K562 (cell line): ENCODE data around the gene ALKBH4. TPM values are rescaled to one million over a fixed set of nuclear protein-coding genes. Genes with fewer than 3 reads are reported as not detected.
A peak's percentile ranks its signal among the peaks of the same experiment; 100 is the strongest.

Source experiments
- FOSL1 ChIP-seq: fragments of 200-800 bp; sonication (Bioruptor generic); conservative IDR thresholded peaks from 2 replicates; pipeline ENCODE4 v1.6.1; 2016; ENCODE audit warnings: missing genetic modification characterization, missing compliant biosample characterization
- GABPB2 ChIP-seq: fragments of 250-450 bp; sonication (Bioruptor Pico); conservative IDR thresholded peaks from 2 replicates; pipeline ENCODE4 v1.5.1; 2021; ENCODE audit warnings: mild to moderate bottlenecking
- GTF2A2 ChIP-seq: IDR thresholded peaks from 2 replicates; pipeline ENCODE4 v1.6.1; 2016; ENCODE audit warnings: mild to moderate bottlenecking, missing genetic modification characterization, missing compliant biosample characterization
- HMG20B ChIP-seq: fragments of 250-450 bp; sonication (Bioruptor Pico); IDR thresholded peaks from 2 replicates; pipeline ENCODE4 v1.5.0; 2021; ENCODE audit warnings: mild to moderate bottlenecking
- JUND ChIP-seq, 2 experiments: IDR thresholded peaks; 2 replicates in 1 of 2; 3 replicates in 1 of 2; pipeline ENCODE4 v1.6.1; 2011; ENCODE audit warnings: borderline replicate concordance in 2 of 2, low read depth in 2 of 2, low read length in 2 of 2, improper control_type of control experiment in 1 of 2, missing biosample characterization in 1 of 2, missing genetic modification characterization in 1 of 2, missing genetic modification reagents in 1 of 2
- KHSRP ChIP-seq: fragments of 450-650 bp; IDR thresholded peaks from 2 replicates; pipeline ENCODE4 v1.6.1; 2017
- POLR2A ChIP-seq: fragments of 450-650 bp; conservative IDR thresholded peaks from 2 replicates; pipeline ENCODE4 v1.6.1; 2016
- SMARCA4 ChIP-seq: fragments of 450-650 bp; IDR thresholded peaks from 2 replicates; pipeline ENCODE4 v1.6.1; 2016
- SMARCA5 ChIP-seq: fragments of 450-650 bp; IDR thresholded peaks from 2 replicates; pipeline ENCODE4 v1.6.1; 2016
- STAT6 ChIP-seq: sonication (generic); formaldehyde crosslinking; IDR thresholded peaks from 2 replicates; pipeline ENCODE4 v1.8.1; 2023; ENCODE audit warnings: mild to moderate bottlenecking, missing genetic modification reagents
- TAF9B ChIP-seq: fragments of 450-650 bp; IDR thresholded peaks from 2 replicates; pipeline ENCODE4 v1.6.1; 2018; ENCODE audit warnings: mild to moderate bottlenecking; ENCODE audit not compliant: partially characterized antibody
- ZBTB7A ChIP-seq: IDR thresholded peaks from 2 replicates; pipeline ENCODE4 v1.6.1; 2011; ENCODE audit warnings: low read depth, mild to moderate bottlenecking, low read length, moderate library complexity, borderline replicate concordance; ENCODE audit not compliant: control insufficient read depth
- ZNF398 ChIP-seq: fragments of 250-450 bp; sonication (Bioruptor Pico); IDR thresholded peaks from 2 replicates; pipeline ENCODE4 v1.8.0; 2021; ENCODE audit warnings: moderate library complexity, mild to moderate bottlenecking, inconsistent platforms
- polyA plus RNA-seq, 8 experiments: library from polyadenylated mRNA; depleted of rRNA in 4 of 8; stranded (reverse) in 5 of 8; unstranded in 3 of 8; fragments of >200 nt; fragmentation: Nextera tagmentation in 2 of 8; fragmentation: Illumina TruSeq in 1 of 8; extraction: Ambion mirVana in 2 of 8; extraction: Trizol in 1 of 8; gene quantifications; 2 replicates each; pipeline versions ENCODE4 v1.2.1 to v1.2.3, GENCODE V29; 2011 to 2014; ENCODE audit warnings: inconsistent platforms in 1 of 8, missing spikeins in 1 of 8
- total RNA-seq, 7 experiments: library from RNA; depleted of rRNA in 6 of 7; stranded (reverse); fragments of >200 nt in 6 of 7; fragmentation: Illumina TruSeq in 2 of 7; extraction: Trizol in 2 of 7; gene quantifications; 2 replicates each; pipeline versions ENCODE4 v1.2.1 to v1.2.3, GENCODE V29; 2011 to 2021; ENCODE audit warnings: low replicate concordance in 1 of 7
- TF ChIP-seq, protein P1 (sequence below): sonication (generic); formaldehyde crosslinking; IDR thresholded peaks from 2 replicates; pipeline ENCODE4 v1.4.0; 2020; ENCODE audit warnings: mild to moderate bottlenecking, missing genetic modification reagents
- TF ChIP-seq, protein P2 (sequence below): fragments of 450-650 bp; IDR thresholded peaks from 2 replicates; pipeline ENCODE4 v1.6.1; 2016; ENCODE audit warnings: missing biosample characterization, missing genetic modification characterization
- TF ChIP-seq, protein P3 (sequence below), 2 experiments: IDR thresholded peaks; 2 replicates each; pipeline ENCODE4 v1.6.1; 2011; ENCODE audit warnings: borderline replicate concordance in 1 of 2, control low read depth in 1 of 2, low read depth in 1 of 2, low read length in 1 of 2, mild to moderate bottlenecking in 1 of 2, mixed read lengths in 1 of 2, moderate library complexity in 1 of 2; ENCODE audit not compliant: insufficient read depth in 1 of 2, insufficient read length in 1 of 2, poor library complexity in 1 of 2, severe bottlenecking in 1 of 2; ENCODE audit errors: extremely low read depth in 1 of 2
- TF ChIP-seq, protein P4 (sequence below): fragments of 450-650 bp; IDR thresholded peaks from 2 replicates; pipeline ENCODE4 v1.6.1; 2016

The ALKBH4 gene
- total and polyA plus RNA-seq, 9 of the 15 experiments (the other 6 are each of a cell fraction or from before 2014, with no cell fraction given): 4.6 to 21.4 (median 11.8) TPM

- peak; percentile 92 for TF ChIP-seq FOSL1
- TF ChIP-seq, protein P1, sequence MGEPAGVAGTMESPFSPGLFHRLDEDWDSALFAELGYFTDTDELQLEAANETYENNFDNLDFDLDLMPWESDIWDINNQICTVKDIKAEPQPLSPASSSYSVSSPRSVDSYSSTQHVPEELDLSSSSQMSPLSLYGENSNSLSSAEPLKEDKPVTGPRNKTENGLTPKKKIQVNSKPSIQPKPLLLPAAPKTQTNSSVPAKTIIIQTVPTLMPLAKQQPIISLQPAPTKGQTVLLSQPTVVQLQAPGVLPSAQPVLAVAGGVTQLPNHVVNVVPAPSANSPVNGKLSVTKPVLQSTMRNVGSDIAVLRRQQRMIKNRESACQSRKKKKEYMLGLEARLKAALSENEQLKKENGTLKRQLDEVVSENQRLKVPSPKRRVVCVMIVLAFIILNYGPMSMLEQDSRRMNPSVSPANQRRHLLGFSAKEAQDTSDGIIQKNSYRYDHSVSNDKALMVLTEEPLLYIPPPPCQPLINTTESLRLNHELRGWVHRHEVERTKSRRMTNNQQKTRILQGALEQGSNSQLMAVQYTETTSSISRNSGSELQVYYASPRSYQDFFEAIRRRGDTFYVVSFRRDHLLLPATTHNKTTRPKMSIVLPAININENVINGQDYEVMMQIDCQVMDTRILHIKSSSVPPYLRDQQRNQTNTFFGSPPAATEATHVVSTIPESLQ (CRISPR knock-in tag): no peak
- TF ChIP-seq, protein P2, sequence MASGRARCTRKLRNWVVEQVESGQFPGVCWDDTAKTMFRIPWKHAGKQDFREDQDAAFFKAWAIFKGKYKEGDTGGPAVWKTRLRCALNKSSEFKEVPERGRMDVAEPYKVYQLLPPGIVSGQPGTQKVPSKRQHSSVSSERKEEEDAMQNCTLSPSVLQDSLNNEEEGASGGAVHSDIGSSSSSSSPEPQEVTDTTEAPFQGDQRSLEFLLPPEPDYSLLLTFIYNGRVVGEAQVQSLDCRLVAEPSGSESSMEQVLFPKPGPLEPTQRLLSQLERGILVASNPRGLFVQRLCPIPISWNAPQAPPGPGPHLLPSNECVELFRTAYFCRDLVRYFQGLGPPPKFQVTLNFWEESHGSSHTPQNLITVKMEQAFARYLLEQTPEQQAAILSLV (tag): no peak
- no peak for TF ChIP-seq POLR2A
- TF ChIP-seq ZBTB7A: peak; percentile 48; the same call in 1 of the 2 replicates
- no peak for TF ChIP-seq TAF9B
- TF ChIP-seq, protein P3, sequence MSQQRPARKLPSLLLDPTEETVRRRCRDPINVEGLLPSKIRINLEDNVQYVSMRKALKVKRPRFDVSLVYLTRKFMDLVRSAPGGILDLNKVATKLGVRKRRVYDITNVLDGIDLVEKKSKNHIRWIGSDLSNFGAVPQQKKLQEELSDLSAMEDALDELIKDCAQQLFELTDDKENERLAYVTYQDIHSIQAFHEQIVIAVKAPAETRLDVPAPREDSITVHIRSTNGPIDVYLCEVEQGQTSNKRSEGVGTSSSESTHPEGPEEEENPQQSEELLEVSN (IDR thresholded peaks at IDR 0.05; ENCODE audit: borderline replicate concordance in 1 of 2, extremely low read depth in 1 of 2, insufficient read depth in 1 of 2, insufficient read length in 1 of 2, low read depth in 1 of 2, low read length in 1 of 2, poor library complexity in 1 of 2, severe bottlenecking in 1 of 2): no peak
- peak; percentile 69; the same call in 1 of the 2 replicates for TF ChIP-seq SMARCA4
- TF ChIP-seq, protein P4, sequence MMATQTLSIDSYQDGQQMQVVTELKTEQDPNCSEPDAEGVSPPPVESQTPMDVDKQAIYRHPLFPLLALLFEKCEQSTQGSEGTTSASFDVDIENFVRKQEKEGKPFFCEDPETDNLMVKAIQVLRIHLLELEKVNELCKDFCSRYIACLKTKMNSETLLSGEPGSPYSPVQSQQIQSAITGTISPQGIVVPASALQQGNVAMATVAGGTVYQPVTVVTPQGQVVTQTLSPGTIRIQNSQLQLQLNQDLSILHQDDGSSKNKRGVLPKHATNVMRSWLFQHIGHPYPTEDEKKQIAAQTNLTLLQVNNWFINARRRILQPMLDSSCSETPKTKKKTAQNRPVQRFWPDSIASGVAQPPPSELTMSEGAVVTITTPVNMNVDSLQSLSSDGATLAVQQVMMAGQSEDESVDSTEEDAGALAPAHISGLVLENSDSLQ: peak; percentile 58
- no peak for TF ChIP-seq STAT6
- no peak for TF ChIP-seq GTF2A2 (tag)
- TF ChIP-seq SMARCA5: 0 out of 2 replicates have a peak, but pooled peaks have one; percentile 59
- TF ChIP-seq ZNF398 (CRISPR knock-in tag): no peak
- TF ChIP-seq HMG20B (CRISPR knock-in tag): no peak
- TF ChIP-seq JUND (IDR thresholded peaks at IDR 0.05; ENCODE audit: borderline replicate concordance, low read depth, low read length): peak; percentile 95
- peak; percentile 91; the same call in 1 of the 3 replicates for TF ChIP-seq JUND (tag; IDR thresholded peaks at IDR 0.05; ENCODE audit: borderline replicate concordance, low read depth, low read length)
- TF ChIP-seq KHSRP: no peak
- TF ChIP-seq GABPB2 (CRISPR knock-in tag): no peak
These were observed 24.5 kb downstream of the ALKBH4 start (continued) for GRCh38 chr7:102439963-102440795.
